HepG2 (cell line): ENCODE results near the gene ZNF17. TPM values are rescaled to one million over a fixed set of nuclear protein-coding genes. Genes with fewer than 3 reads are reported as not detected.

Experiments
- AHDC1 ChIP-seq: sonication (generic); formaldehyde crosslinking; IDR thresholded peaks from 2 replicates; pipeline ENCODE4 v1.5.1; 2020; ENCODE audit warnings: mild to moderate bottlenecking, missing genetic modification reagents, borderline replicate concordance
- ELF3 ChIP-seq: IDR thresholded peaks from 2 replicates; pipeline ENCODE4 v1.6.1; 2016; ENCODE audit warnings: missing genetic modification reagents, missing compliant biosample characterization
- NR2C2 ChIP-seq: sonication (generic); formaldehyde crosslinking; IDR thresholded peaks from 2 replicates; pipeline ENCODE4 v1.4.0; 2020; ENCODE audit warnings: missing genetic modification reagents, mild to moderate bottlenecking, moderate library complexity, borderline replicate concordance
- TBX3 ChIP-seq: fragments of 450-650 bp; IDR thresholded peaks from 2 replicates; pipeline ENCODE4 v1.6.1; 2017; ENCODE audit warnings: antibody characterized with exemption, mild to moderate bottlenecking, inconsistent platforms, borderline replicate concordance
- ZBTB2 ChIP-seq: sonication (generic); formaldehyde crosslinking; IDR thresholded peaks from 2 replicates; pipeline ENCODE4 v1.8.0; 2022; ENCODE audit warnings: low read depth, missing genetic modification reagents
- ZBTB42 ChIP-seq: sonication (generic); formaldehyde crosslinking; IDR thresholded peaks from 2 replicates; pipeline ENCODE4 v1.5.0; 2020; ENCODE audit warnings: mild to moderate bottlenecking, missing genetic modification reagents
- ZNF292 ChIP-seq: sonication (generic); formaldehyde crosslinking; IDR thresholded peaks from 2 replicates; pipeline ENCODE4 v1.8.1; 2022; ENCODE audit warnings: mild to moderate bottlenecking, low read depth, missing genetic modification reagents, borderline replicate concordance
- ZNF567 ChIP-seq: sonication (generic); formaldehyde crosslinking; IDR thresholded peaks from 2 replicates; pipeline ENCODE4 v1.8.1; 2023; ENCODE audit warnings: mild to moderate bottlenecking, missing genetic modification reagents, borderline replicate concordance
- ZNF687 ChIP-seq: sonication (generic); formaldehyde crosslinking; IDR thresholded peaks from 2 replicates; pipeline ENCODE4 v1.5.1; 2020; ENCODE audit warnings: mild to moderate bottlenecking, missing genetic modification reagents, moderate library complexity
- polyA plus RNA-seq, 8 experiments: library from polyadenylated mRNA; depleted of rRNA in 3 of 8; stranded (reverse) in 7 of 8; unstranded in 1 of 8; fragments of >200 nt; fragmentation: Illumina TruSeq in 4 of 8; extraction: Trizol in 4 of 8; gene quantifications; 2 replicates each; pipeline versions ENCODE4 v1.2.1 to v1.2.3, GENCODE V29; 2011 to 2016; ENCODE audit warnings: low read depth in 4 of 8, missing spikeins in 1 of 8, mixed read lengths in 1 of 8; ENCODE audit not compliant: insufficient read depth in 1 of 8
- total RNA-seq, 5 experiments: library from RNA; depleted of rRNA; stranded (reverse); fragments of >200 nt; fragmentation: Illumina TruSeq; extraction: Trizol; gene quantifications; 2 replicates each; pipeline ENCODE4 v1.2.3, GENCODE V29; 2016; ENCODE audit warnings: low read depth in 1 of 5
- TF ChIP-seq, protein P1 (sequence below): IDR thresholded peaks from 2 replicates; pipeline ENCODE4 v1.6.1; 2018; ENCODE audit warnings: missing genetic modification reagents
- TF ChIP-seq, protein P2 (sequence below): sonication (generic); formaldehyde crosslinking; IDR thresholded peaks from 2 replicates; pipeline ENCODE4 v1.4.0; 2020; ENCODE audit warnings: low read depth, missing genetic modification reagents

Gene ZNF17
- total and polyA plus RNA-seq, 2 of the 13 experiments (the other 11 are each of a cell fraction or from before 2014, with no cell fraction given) = 3.7 to 10.1 TPM

GRCh38 chr19:57380923-57381322 lies 30.0 kb upstream of the ZNF17 start (continued):
- TF ChIP-seq AHDC1 (CRISPR knock-in tag) (no peak), ZBTB42 (CRISPR knock-in tag) (no peak), NR2C2 (CRISPR knock-in tag) (no peak), TBX3 (no peak), ZNF292 (CRISPR knock-in tag) (no peak), ELF3 (CRISPR knock-in tag) (no peak), ZNF687 (CRISPR knock-in tag) (no peak), ZBTB2 (CRISPR knock-in tag) (no peak), ZNF567 (CRISPR knock-in tag) (no peak)
- TF ChIP-seq, protein P1, sequence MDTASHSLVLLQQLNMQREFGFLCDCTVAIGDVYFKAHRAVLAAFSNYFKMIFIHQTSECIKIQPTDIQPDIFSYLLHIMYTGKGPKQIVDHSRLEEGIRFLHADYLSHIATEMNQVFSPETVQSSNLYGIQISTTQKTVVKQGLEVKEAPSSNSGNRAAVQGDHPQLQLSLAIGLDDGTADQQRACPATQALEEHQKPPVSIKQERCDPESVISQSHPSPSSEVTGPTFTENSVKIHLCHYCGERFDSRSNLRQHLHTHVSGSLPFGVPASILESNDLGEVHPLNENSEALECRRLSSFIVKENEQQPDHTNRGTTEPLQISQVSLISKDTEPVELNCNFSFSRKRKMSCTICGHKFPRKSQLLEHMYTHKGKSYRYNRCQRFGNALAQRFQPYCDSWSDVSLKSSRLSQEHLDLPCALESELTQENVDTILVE (CRISPR knock-in tag) = no peak
- TF ChIP-seq, protein P2, sequence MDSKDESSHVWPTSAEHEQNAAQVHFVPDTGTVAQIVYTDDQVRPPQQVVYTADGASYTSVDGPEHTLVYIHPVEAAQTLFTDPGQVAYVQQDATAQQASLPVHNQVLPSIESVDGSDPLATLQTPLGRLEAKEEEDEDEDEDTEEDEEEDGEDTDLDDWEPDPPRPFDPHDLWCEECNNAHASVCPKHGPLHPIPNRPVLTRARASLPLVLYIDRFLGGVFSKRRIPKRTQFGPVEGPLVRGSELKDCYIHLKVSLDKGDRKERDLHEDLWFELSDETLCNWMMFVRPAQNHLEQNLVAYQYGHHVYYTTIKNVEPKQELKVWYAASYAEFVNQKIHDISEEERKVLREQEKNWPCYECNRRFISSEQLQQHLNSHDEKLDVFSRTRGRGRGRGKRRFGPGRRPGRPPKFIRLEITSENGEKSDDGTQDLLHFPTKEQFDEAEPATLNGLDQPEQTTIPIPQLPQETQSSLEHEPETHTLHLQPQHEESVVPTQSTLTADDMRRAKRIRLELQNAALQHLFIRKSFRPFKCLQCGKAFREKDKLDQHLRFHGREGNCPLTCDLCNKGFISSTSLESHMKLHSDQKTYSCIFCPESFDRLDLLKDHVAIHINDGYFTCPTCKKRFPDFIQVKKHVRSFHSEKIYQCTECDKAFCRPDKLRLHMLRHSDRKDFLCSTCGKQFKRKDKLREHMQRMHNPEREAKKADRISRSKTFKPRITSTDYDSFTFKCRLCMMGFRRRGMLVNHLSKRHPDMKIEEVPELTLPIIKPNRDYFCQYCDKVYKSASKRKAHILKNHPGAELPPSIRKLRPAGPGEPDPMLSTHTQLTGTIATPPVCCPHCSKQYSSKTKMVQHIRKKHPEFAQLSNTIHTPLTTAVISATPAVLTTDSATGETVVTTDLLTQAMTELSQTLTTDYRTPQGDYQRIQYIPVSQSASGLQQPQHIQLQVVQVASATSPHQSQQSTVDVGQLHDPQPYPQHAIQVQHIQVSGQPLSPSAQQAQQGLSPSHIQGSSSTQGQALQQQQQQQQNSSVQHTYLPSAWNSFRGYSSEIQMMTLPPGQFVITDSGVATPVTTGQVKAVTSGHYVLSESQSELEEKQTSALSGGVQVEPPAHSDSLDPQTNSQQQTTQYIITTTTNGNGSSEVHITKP (CRISPR knock-in tag) = no peak
